Measurements from ENCODE around the gene TCEAL1.

Gene TCEAL1

GRCh38 chrX:103608306-103608963 lies 20.3 kb upstream of the TCEAL1 start:
- peak overlapping the region; percentile 95 for H3K4me3 ChIP-seq (ENCODE audit: low read length)
- no peaks in the 10 kb centered on the region for H3K9me3 ChIP-seq (ENCODE audit: insufficient read depth, low read length)
- TF ChIP-seq, protein P1, sequence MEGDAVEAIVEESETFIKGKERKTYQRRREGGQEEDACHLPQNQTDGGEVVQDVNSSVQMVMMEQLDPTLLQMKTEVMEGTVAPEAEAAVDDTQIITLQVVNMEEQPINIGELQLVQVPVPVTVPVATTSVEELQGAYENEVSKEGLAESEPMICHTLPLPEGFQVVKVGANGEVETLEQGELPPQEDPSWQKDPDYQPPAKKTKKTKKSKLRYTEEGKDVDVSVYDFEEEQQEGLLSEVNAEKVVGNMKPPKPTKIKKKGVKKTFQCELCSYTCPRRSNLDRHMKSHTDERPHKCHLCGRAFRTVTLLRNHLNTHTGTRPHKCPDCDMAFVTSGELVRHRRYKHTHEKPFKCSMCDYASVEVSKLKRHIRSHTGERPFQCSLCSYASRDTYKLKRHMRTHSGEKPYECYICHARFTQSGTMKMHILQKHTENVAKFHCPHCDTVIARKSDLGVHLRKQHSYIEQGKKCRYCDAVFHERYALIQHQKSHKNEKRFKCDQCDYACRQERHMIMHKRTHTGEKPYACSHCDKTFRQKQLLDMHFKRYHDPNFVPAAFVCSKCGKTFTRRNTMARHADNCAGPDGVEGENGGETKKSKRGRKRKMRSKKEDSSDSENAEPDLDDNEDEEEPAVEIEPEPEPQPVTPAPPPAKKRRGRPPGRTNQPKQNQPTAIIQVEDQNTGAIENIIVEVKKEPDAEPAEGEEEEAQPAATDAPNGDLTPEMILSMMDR (IDR thresholded peaks at IDR 0.05; ENCODE audit: low read depth, low read length), result no peak
- no peak for TF ChIP-seq EZH2phosphoT487 (IDR thresholded peaks at IDR 0.05; ENCODE audit: low read depth)
- peaks cover 7% of the 10 kb centered on the region; the same call in 1 of the 2 replicates for H3K27me3 ChIP-seq (ENCODE audit: low read depth, low read length)
- peak overlapping the region; percentile 79; the same call in 1 of the 2 replicates for H2AFZ ChIP-seq (ENCODE audit: low read depth, low read length)
- no peak overlapping the region; the same call in 1 of the 2 replicates for H3K27ac ChIP-seq (ENCODE audit: low read length)
- H3K4me2 ChIP-seq (ENCODE audit: low read length), result peak overlapping the region; percentile 67
- H3K79me2 ChIP-seq (ENCODE audit: low read length), result no peaks in the 10 kb centered on the region
- H3K4me1 ChIP-seq (ENCODE audit: low read length), result peaks cover 8% of the 10 kb centered on the region; the same call in 1 of the 2 replicates
- peak overlapping the region; percentile 75 for H3K9ac ChIP-seq (ENCODE audit: low read length)
- no peaks in the 10 kb centered on the region for H3K36me3 ChIP-seq (replicated peaks; ENCODE audit: low read depth, low read length)
- H4K20me1 ChIP-seq (ENCODE audit: insufficient read depth, low read length), result no peaks in the 10 kb centered on the region

DNA sequence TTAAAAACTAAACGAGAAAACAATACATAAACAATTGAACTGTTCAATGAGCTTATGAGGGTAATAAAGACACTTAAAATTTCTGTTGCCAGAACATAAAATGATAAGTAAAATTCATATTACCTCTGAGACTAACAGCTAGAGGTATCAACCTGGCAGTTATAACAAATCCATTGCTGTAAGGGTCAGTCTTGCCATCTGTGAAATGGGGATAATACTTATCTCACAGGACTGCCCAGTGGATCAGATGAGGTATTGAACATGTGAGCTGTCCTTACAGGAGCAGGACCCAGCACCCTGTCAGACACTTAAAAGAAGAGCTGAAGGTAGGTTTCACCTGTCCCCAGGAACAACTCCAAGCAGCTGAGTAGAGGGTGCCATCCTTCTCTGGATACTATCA lies 18.5 kb upstream of the TCEAL1 start:
- Histone ChIP-seq H3K27me3 (ENCODE audit: low read depth, low read length) (peaks cover 7% of the 10 kb centered on the region; the same call in 1 of the 2 replicates), H3K27ac (ENCODE audit: low read length) (no peak overlapping the region), H4K20me1 (ENCODE audit: insufficient read depth, low read length) (no peaks in the 10 kb centered on the region), H3K36me3 (replicated peaks; ENCODE audit: low read depth, low read length) (no peaks in the 10 kb centered on the region), H3K79me2 (ENCODE audit: low read length) (no peaks in the 10 kb centered on the region), H3K4me2 (ENCODE audit: low read length) (no peak overlapping the region), H3K4me3 (ENCODE audit: low read length) (no peak overlapping the region), H3K9me3 (ENCODE audit: insufficient read depth, low read length) (no peaks in the 10 kb centered on the region), H2AFZ (ENCODE audit: low read depth, low read length) (no peak overlapping the region), H3K4me1 (ENCODE audit: low read length) (peaks cover 8% of the 10 kb centered on the region; the same call in 1 of the 2 replicates), H3K9ac (ENCODE audit: low read length) (no peak overlapping the region)
- TF ChIP-seq EZH2phosphoT487 (IDR thresholded peaks at IDR 0.05; ENCODE audit: low read depth), result no peak
- TF ChIP-seq, protein P1 (IDR thresholded peaks at IDR 0.05; ENCODE audit: low read depth, low read length), result no peak

GRCh38 chrX:103613362-103613890 lies 15.3 kb upstream of the TCEAL1 start:
- H3K4me3 ChIP-seq (ENCODE audit: low read length), result no peak overlapping the region
- no peak for TF ChIP-seq EZH2phosphoT487 (IDR thresholded peaks at IDR 0.05; ENCODE audit: low read depth)
- TF ChIP-seq, protein P1 (IDR thresholded peaks at IDR 0.05; ENCODE audit: low read depth, low read length), result no peak
- H3K4me2 ChIP-seq (ENCODE audit: low read length), result no peak overlapping the region
- no peaks in the 10 kb centered on the region for H3K9me3 ChIP-seq (ENCODE audit: insufficient read depth, low read length)
- no peak overlapping the region for H3K9ac ChIP-seq (ENCODE audit: low read length)
- H3K36me3 ChIP-seq (replicated peaks; ENCODE audit: low read depth, low read length), result no peaks in the 10 kb centered on the region
- no peak overlapping the region for H3K27ac ChIP-seq (ENCODE audit: low read length)
- H3K27me3 ChIP-seq (ENCODE audit: low read depth, low read length), result no peaks in the 10 kb centered on the region
- 0 out of 2 replicates have a peak, but pooled peaks cover 2% of the 10 kb centered on the region for H3K4me1 ChIP-seq (ENCODE audit: low read length)
- no peaks in the 10 kb centered on the region for H4K20me1 ChIP-seq (ENCODE audit: insufficient read depth, low read length)
- no peaks in the 10 kb centered on the region for H3K79me2 ChIP-seq (ENCODE audit: low read length)
- no peak overlapping the region for H2AFZ ChIP-seq (ENCODE audit: low read depth, low read length)

- TF ChIP-seq, protein P1 (IDR thresholded peaks at IDR 0.05; ENCODE audit: low read depth, low read length), result no peak
- no peak for TF ChIP-seq EZH2phosphoT487 (IDR thresholded peaks at IDR 0.05; ENCODE audit: low read depth)
- no peaks in the 10 kb centered on the region for H3K27me3 ChIP-seq (ENCODE audit: low read depth, low read length)
- H3K79me2 ChIP-seq (ENCODE audit: low read length), result no peaks in the 10 kb centered on the region
- H3K4me3 ChIP-seq (ENCODE audit: low read length), result no peak overlapping the region
- no peaks in the 10 kb centered on the region for H3K36me3 ChIP-seq (replicated peaks; ENCODE audit: low read depth, low read length)
- H3K4me1 ChIP-seq (ENCODE audit: low read length), result no peaks in the 10 kb centered on the region
- H3K4me2 ChIP-seq (ENCODE audit: low read length), result no peak overlapping the region
- no peak overlapping the region for H2AFZ ChIP-seq (ENCODE audit: low read depth, low read length)
- H4K20me1 ChIP-seq (ENCODE audit: insufficient read depth, low read length), result no peaks in the 10 kb centered on the region
- no peak overlapping the region for H3K9ac ChIP-seq (ENCODE audit: low read length)
- H3K27ac ChIP-seq (ENCODE audit: low read length), result no peak overlapping the region
- H3K9me3 ChIP-seq (ENCODE audit: insufficient read depth, low read length), result no peaks in the 10 kb centered on the region
These were observed 13.8 kb upstream of the TCEAL1 start for GRCh38 chrX:103614999-103615398.

Measured in OCI-LY3 (cell line).